Stimulated activated CD4-positive, alpha-beta T cell treated with anti-CD3 and anti-CD28 coated beads, Interleukin-15, amount 100 ng/mL, for 1 hour (primary cell): Measurements from ENCODE around the gene DOCK1.

ENCODE experiments used
- DNase-seq, 2 donors: peaks; one replicate each; pipeline ENCODE4 v3.0.0-alpha.2; 2020; ENCODE audit warnings: low read depth in 1 of 2, low spot score in 1 of 2

Gene DOCK1

GRCh38 chr10:127033216-127034033 lies 128.2 kb downstream of the DOCK1 start:
- DNase-seq: no peak

- DNase-seq: no peak
Observed at GRCh38 chr10:127034034-127034633, 128.9 kb downstream of the DOCK1 start.

GRCh38 chr10:127034790-127035189 lies 129.6 kb downstream of the DOCK1 start:
- no peak for DNase-seq

- no peak for DNase-seq
Observed at GRCh38 chr10:127035827-127036226, 130.6 kb downstream of the DOCK1 start.

GRCh38 chr10:127036987-127037386 lies 131.8 kb downstream of the DOCK1 start:
- DNase-seq: no peak

- DNase-seq: no peak
Observed at GRCh38 chr10:127039435-127039834, 134.2 kb downstream of the DOCK1 start.

GRCh38 chr10:127040756-127041155 lies 135.5 kb downstream of the DOCK1 start:
- DNase-seq: no peak

- no peak for DNase-seq
Observed at GRCh38 chr10:127041552-127041951, 136.3 kb downstream of the DOCK1 start.

GRCh38 chr10:127043301-127043700 lies 138.1 kb downstream of the DOCK1 start:
- no peak for DNase-seq

- DNase-seq: no peak
Observed at GRCh38 chr10:127044186-127044585, 139.0 kb downstream of the DOCK1 start.

- DNase-seq: no peak
Observed at GRCh38 chr10:127046975-127047877, 142.0 kb downstream of the DOCK1 start.

GRCh38 chr10:127047878-127048238 lies 142.6 kb downstream of the DOCK1 start:
- no peak for DNase-seq

GRCh38 chr10:127048630-127049029 lies 143.4 kb downstream of the DOCK1 start:
- DNase-seq: no peak

GRCh38 chr10:127052001-127052400 lies 146.8 kb downstream of the DOCK1 start:
- no peak for DNase-seq

- DNase-seq: no peak
Observed at GRCh38 chr10:127055263-127055662, 150.0 kb downstream of the DOCK1 start.

- DNase-seq: no peak
Observed at GRCh38 chr10:127059314-127059713, 154.1 kb downstream of the DOCK1 start.

- DNase-seq: no peak
Observed at GRCh38 chr10:127063762-127064161, 158.5 kb downstream of the DOCK1 start.

- no peak for DNase-seq
Observed at GRCh38 chr10:127064474-127064873, 159.2 kb downstream of the DOCK1 start.

- no peak for DNase-seq
Observed at GRCh38 chr10:127067542-127068194, 162.4 kb downstream of the DOCK1 start.

- DNase-seq: no peak
Observed at GRCh38 chr10:127068485-127068884, 163.3 kb downstream of the DOCK1 start.

- DNase-seq: no peak
Observed at GRCh38 chr10:127069436-127069835, 164.2 kb downstream of the DOCK1 start.
